ENCODE measurements around the gene REL.

- no peak for TF ChIP-seq CTCF (conservative IDR thresholded peaks at IDR 0.05; ENCODE audit: low read length)
- no peak for TF ChIP-seq EZH2phosphoT487 (IDR thresholded peaks at IDR 0.05; ENCODE audit: borderline replicate concordance, low read depth, low read length)
These were observed 52.9 kb downstream of the REL start for GRCh38 chr2:60934165-60934722.

All from OCI-LY7 (cell line).